GM21526 (cell line): ENCODE results near the gene SPOCK1.
"Not testable (repeated sequence)": the region's sequence is repeated elsewhere in the genome, so short reads cannot be mapped to it uniquely, and the experiment has no call there.

Experiments used
- ATAC-seq: cut with Tn5 transposase; IDR thresholded peaks from one replicate; pipeline ENCODE4 v1.9.1; 2021; ENCODE audit warnings: moderate library complexity; ENCODE audit not compliant: unreplicated experiment, low FRiP score

SPOCK1 gene

DNA sequence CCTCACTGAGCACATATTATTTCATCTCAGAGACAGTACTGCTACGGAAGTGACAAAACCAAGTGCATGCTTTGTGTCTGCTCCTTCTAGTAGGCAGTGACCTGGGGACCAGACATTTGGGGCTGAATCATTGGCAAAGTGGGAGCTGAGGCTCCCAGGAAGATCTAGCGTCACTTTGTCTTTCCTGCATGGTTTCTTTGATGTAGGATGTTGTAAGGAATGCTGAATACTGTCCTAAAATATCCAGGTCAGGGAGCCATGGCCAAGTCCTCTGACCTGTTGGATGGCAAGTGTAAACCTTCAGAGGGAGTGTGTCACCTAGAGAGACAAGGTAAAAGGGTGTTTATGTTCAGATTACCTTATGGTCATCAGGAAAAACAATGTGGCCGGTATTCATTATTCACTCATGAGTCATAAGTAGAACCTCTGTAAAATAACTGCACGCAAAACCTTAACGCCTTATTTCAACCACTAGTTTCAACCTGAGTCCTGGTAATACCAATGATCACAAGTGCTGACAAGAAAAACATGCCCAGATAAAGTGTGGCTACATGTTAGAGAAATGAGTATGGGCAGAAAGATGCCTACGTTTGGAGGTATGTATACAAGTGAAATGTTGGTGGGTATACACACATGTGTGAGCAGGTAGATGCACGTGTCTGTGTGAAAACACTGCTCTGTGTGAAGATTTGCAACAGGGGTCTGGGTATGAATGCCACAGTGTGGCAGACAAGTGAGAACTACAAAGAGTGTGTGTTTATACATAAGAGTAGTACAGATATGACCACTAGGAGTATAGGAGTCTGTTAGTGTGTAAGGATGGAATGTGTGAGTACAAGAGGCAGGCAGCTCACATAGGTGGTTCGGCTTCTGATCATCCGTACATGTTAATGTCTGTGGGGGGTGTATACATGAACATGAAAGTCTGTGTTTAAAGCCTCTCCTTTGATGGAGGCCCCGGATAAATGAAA, 263.9 kb downstream of the SPOCK1 start:
- ATAC-seq = no peak

- ATAC-seq = no peak
These were observed 265.4 kb downstream of the SPOCK1 start for GRCh38 chr5:137233726-137234125.

- not testable (repeated sequence) for ATAC-seq
These were observed 265.8 kb downstream of the SPOCK1 start for GRCh38 chr5:137233304-137233703.

GRCh38 chr5:137231540-137231939, 267.6 kb downstream of the SPOCK1 start:
- ATAC-seq = no peak

- no peak for ATAC-seq
These were observed 270.3 kb downstream of the SPOCK1 start for GRCh38 chr5:137228816-137229215.

GRCh38 chr5:137226081-137226480, 273.0 kb downstream of the SPOCK1 start:
- ATAC-seq = no peak

GRCh38 chr5:137223324-137224295, 275.5 kb downstream of the SPOCK1 start:
- no peak for ATAC-seq

- ATAC-seq = no peak
These were observed 277.2 kb downstream of the SPOCK1 start for GRCh38 chr5:137221943-137222342.

DNA sequence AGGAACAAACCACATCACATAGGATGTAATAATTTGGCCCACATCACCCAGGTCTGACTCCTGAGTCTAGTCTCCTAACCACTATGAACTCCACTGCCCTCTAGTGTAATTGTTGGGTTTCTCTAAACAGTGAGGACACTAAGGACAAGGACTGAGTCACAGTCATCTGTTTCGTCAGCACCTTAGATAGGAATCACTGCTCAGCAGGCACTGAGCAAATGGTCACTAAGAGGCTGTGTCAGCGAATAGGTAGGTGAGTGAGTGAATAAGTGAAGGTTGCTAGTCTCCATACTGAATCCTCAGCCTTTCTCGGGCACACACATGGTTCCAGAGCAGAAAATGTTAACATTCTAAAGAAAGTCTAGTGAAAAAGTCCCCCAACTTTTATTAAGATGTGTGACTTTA, 278.6 kb downstream of the SPOCK1 start:
- ATAC-seq = peak; percentile 85

DNA sequence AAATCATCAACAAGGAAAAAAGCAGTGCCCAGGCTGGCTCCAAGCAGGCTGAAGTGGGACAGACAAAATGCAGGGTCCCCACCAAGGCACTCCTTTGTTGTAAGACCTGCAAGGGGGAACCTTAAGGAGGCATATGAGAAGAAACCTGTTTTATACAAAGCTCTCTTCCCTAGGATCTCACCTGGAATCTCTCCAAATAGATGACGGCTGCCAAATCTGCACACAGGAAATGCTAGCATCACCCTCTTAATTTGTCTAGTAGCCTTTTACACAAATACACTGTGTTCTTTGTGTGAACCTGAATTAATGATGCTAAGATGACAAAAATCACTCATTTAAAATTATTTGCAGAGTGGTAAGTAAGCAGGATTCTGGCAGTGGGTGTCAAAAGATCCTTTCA, 280.2 kb downstream of the SPOCK1 start:
- no peak for ATAC-seq

DNA sequence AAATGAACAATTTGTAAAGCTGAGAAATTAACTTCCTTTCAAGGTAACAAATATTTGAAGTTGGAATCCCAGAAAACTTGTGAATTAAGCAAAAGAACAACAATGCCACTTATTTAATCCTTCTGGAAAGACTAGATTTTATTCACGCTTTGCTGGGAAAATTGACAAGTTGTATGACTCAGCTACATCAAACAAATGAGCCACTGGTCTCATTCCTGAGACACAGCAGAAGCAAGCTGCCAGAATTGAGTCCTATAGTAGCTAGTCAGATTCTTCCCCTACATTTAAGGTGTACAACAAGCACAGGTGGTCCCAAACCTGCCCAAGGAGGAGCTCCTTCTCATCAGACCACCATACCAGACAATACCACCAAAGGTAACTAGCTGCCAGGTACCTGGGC, 280.7 kb downstream of the SPOCK1 start:
- no peak for ATAC-seq

DNA sequence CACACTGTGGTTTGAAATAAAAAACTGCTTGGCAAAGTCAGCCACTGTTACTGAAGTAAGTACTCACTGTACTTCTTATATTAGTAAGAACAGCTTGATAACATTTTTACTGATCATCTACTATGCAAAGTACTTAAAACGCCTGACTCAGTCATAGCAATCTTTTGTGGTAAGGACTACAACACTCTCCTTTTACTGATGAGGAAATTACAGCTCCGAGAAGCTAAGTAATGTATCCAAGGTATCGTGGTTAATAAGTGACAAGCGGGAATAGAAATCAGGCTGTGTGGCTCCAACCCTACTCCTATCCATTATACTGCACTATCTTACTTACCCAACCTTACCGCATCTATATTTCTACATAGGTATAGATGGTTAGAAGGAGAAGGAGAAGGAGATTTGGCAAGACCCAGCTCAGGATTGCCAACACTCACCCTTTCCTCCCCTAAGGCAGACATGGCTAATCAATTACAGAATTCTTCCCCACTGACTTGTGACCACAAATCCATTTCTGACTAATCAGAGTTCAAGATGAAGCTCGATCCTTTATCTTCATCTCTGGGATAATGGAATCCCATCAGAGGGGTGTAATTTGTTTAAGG, 281.4 kb downstream of the SPOCK1 start:
- ATAC-seq = no peak

GRCh38 chr5:137216976-137217598, 282.0 kb downstream of the SPOCK1 start:
- ATAC-seq = no peak

- no peak for ATAC-seq
These were observed 283.3 kb downstream of the SPOCK1 start for GRCh38 chr5:137215780-137216179.

DNA sequence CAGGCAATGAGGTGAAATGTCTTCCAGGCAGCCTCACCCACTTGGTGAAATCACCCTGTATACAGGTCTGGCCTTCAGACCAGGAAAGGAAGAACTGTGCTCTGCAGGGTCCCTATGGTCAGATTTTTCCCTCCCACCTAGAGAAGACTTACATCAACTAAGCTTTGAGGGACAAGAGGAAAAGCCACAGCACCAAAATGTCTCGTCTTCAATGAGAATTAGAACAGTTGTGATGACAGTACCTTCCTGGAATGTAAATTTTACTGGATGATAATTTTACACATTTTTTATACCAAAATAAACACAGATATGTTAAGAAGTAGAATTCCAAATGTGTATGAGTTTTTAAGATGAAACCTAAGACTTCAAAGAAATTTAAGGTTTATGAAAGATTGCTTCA, 283.9 kb downstream of the SPOCK1 start:
- no peak for ATAC-seq

DNA sequence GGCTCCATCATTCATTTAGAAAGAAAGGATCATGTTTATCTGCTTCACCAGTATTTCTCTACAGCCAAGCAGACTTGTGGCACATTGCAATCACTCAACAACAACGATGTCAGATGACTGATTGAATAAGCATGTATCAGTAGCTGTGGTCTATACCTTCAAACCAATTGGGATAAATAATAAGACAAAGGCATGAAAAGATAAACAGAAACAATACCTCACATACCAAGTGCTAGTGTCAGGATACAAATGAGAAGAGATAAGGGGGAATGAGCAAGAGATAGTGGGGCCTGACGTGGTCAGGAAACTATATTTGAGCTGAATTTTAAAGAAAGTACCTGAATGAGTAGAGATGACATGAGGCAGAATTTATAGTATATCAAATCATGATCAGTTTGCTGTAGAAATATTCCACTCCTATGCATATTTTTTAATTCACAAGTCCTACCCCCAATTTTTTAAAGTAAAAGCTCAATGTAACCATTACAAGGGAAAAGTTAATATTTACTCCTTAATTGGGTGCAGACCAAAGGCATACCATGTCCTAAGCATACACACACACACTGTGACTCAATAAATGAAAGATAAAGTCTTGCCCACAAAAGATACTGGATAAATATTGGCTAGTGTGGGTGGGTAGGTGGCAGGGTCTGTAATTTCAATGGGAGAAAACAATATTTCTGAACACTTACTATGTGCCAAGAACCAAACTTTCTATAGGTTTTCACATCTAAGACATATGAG, 284.5 kb downstream of the SPOCK1 start:
- ATAC-seq = no peak

- ATAC-seq = no peak
These were observed 286.7 kb downstream of the SPOCK1 start for GRCh38 chr5:137212471-137212870.

DNA sequence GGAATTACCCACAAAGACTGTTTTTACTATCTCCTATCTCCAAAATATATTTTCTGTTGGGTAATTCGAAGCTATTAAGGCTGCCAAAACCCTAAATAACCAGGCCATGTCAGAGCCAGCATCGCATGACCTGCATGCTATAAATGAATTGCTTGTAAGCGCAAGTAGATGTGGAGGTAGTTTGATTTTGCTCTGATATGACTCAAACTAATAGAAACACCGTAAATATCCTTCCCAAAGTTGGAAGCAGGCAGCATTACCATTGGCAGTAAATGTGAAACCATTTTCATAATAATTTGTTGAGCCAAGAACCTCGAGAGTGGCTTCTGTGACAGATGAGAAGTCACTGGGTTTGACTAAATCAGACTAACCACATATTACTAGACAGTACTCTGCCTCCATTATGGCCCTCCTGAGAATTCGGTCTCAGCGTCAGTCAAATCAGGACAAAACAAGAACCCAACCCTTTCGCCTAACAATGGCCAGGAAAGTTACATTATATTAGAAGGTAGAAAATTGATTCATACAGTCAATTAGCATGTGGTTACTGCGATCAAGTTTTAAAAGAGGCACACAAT, 289.8 kb downstream of the SPOCK1 start:
- ATAC-seq = no peak

DNA sequence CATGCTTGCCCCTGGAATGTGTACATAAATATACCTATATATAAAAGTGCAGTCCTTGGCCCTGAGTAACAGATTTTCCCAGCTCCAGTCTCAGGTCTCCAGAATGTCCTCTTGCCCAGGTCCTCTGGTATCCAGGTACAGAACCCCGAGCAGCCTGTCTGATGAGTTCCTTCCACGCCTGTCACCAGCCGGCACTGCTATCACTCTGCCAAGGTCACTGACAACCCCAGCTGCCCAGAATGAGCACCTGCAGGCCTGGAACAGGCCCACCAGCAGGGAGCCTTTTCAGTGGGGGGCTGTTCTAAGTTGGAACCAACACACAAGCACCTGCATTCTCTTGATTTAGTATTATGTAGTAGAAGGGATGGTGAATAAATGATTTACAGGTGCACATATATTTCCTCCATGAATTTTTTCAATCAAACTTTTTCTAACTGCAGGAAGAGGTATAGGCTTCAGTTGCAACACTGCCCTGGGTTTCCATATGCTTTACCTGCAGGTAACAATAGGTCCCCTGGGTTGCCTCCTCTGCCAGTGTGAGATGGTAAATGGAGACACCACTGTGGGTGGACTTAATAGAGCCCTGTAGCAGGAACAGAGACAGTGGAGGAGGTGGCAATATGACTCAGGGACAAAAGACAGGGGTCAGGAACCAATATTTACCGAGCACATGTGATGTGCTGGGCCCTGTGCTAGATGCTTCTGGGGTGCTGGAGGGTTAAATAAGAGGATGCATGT, 291.9 kb downstream of the SPOCK1 start:
- no peak for ATAC-seq
